Heart left ventricle (tissue), 16 donors: ENCODE results near the gene NRF1. TPM values are rescaled to one million over a fixed set of nuclear protein-coding genes. Genes with fewer than 3 reads are reported as not detected.

ENCODE experiments used
- ATAC-seq, 4 donors: fragments of 200-7000 bp; cut with Tn5 transposase; one replicate each; pipeline ENCODE4 v1.9.1; 2020 to 2022; ENCODE audit warnings: moderate library complexity in 4 of 4, mild to moderate bottlenecking in 3 of 4, moderate number of reproducible peaks in 1 of 4
- DNase-seq, 5 donors: peaks; one replicate each; pipeline ENCODE4 v3.0.0-alpha.2; 2020
- H3K27ac ChIP-seq, 12 donors: fragments of 200-600 bp; sonication (generic) in 4 of 12; one replicate each; pipeline versions ENCODE4 v1.5.0 to v1.8.0; 2016 to 2022; ENCODE audit warnings: mild to moderate bottlenecking in 2 of 12
- H3K27me3 ChIP-seq, 9 donors: fragments of 200-600 bp; sonication (generic) in 2 of 9; one replicate each; pipeline versions ENCODE4 v1.5.1 to v1.8.0; 2016 to 2022; ENCODE audit warnings: mild to moderate bottlenecking in 3 of 9
- H3K36me3 ChIP-seq, 9 donors: fragments of 200-600 bp; sonication (generic) in 2 of 9; one replicate each; pipeline versions ENCODE4 v1.5.0 to v1.8.0; 2018 to 2022; ENCODE audit warnings: mild to moderate bottlenecking in 2 of 9
- H3K4me1 ChIP-seq, 12 donors: fragments of 200-600 bp; sonication (generic) in 4 of 12; one replicate each; pipeline versions ENCODE4 v1.5.0 to v1.8.0; 2016 to 2022; ENCODE audit warnings: mild to moderate bottlenecking in 3 of 12
- H3K4me3 ChIP-seq, 12 donors: fragments of 200-600 bp; sonication (generic) in 4 of 12; one replicate each; pipeline versions ENCODE4 v1.5.0 to v1.8.0; 2017 to 2022; ENCODE audit warnings: mild to moderate bottlenecking in 9 of 12, moderate library complexity in 4 of 12
- H3K9me3 ChIP-seq, 12 donors: fragments of 200-600 bp; sonication (generic) in 4 of 12; one replicate each; pipeline versions ENCODE4 v1.5.0 to v1.8.0; 2016 to 2022; ENCODE audit warnings: mild to moderate bottlenecking in 1 of 12
- CTCF ChIP-seq, 12 donors: fragments of 200-600 bp; sonication (generic) in 4 of 12; IDR thresholded peaks; one replicate each; pipeline versions ENCODE4 v1.5.0 to v1.8.0; 2018 to 2022; ENCODE audit warnings: antibody characterized with exemption in 12 of 12, mild to moderate bottlenecking in 5 of 12
- POLR2A ChIP-seq, 2 donors: fragments of 450-650 bp; IDR thresholded peaks; one replicate each; pipeline ENCODE4 v1.6.1; 2017; ENCODE audit warnings: antibody characterized with exemption in 2 of 2, mild to moderate bottlenecking in 2 of 2, moderate library complexity in 2 of 2
- WGBS, 4 donors: extraction: QIAGEN DNeasy Blood & Tissue Kit in 2 of 4; methylation state at CpG; one replicate each; pipeline versions ENCODE4 v1.1.5 to v1.1.7; 2013 to 2018; 5-methylcytosine and 5-hydroxymethylcytosine counted together
- intact Hi-C, 10 donors: fragments of 100-400 bp; cut with DNase I; formaldehyde crosslinking; loops; one replicate each; pipeline versions ENCODE4 v1.11.1 to v1.14.2; 2022
- polyA plus RNA-seq, 2 donors: library from polyadenylated mRNA; stranded (reverse); fragments of 200-250 nt; gene quantifications; one replicate each; pipeline ENCODE4 v1.2.3, GENCODE V29; 2013
- total RNA-seq, 9 donors: library from RNA; depleted of rRNA in 2 of 9; stranded (reverse); fragments of >200 nt in 2 of 9; fragmentation: NEBNext Ultra II Directional in 3 of 9; extraction: Animal tissue kit (Norgen Biotek cat#: 25700) in 3 of 9; gene quantifications; one replicate each; pipeline versions ENCODE4 v1.1.0 to v1.2.4, GENCODE V29; 2016 to 2023
- donor health status: ischemic (EF 13 %, LVEDD 7.1; RV severe dilation, severe dysfunction).
- donor health status: healthy with polysubstance abuse.
- donor health status: DM: no; HTN: yes; CAD: no.
- donor health status: DM: no; HTN: no; CAD: no.
- donor health status: ischemic (EF 25% LVEDD 6.9; RV normal size, moderate dysfunction).
- donor health status: ischemic (EF 25% LVEDD 5.7; RV mildly dilated, moderate dysfunction).
- donor health status: healthy.
- donor health status: DM: yes; HTN: yes; CAD: no.
- donor health status: ischemic (EF 35%, LVEDD 5.7; RV mildly dilated, moderate dysfunction).
- donor health status: nonischemic (EF 11% LVEDD 7.7; RV severe dilation, severe dysfunction).
- donor health status: DM: yes; HTN: yes; CAD: no.
- donor health status: PGD.
- donor health status: ischemic (EF 29% LVEDD 5.4; RV normal size, mild dysfunction).
- donor health status: nonischemic (EF 23%, LVEDD 6.1; RV moderate dilation, normal function).

NRF1 gene
- total and polyA plus RNA-seq, 11 donors = 6.2 to 20.7 (median 11.9) TPM

GRCh38 chr7:129721068-129721467 lies 109.5 kb downstream of the NRF1 start:
- no peak for DNase-seq
- TF ChIP-seq POLR2A (IDR thresholded peaks at IDR 0.05) = no peak
- no peak for TF ChIP-seq CTCF (IDR thresholded peaks at IDR 0.05)
- no peak for ATAC-seq
- Histone ChIP-seq H3K4me3 (no peak overlapping the region), H3K9me3 (no peaks in the 10 kb centered on the region), H3K36me3 (peaks cover 0 to 96% (median 67%) of the 10 kb centered on the region in 9 donors), H3K27me3 (no peaks in the 10 kb centered on the region), H3K27ac (no peak overlapping the region), H3K4me1 (peaks cover 0 to 13% (median 0%) of the 10 kb centered on the region in 12 donors)
- 75 to 88% (median 80%) methylated on average over 1 of the region's 1 CpG for WGBS, 4 donors
- intact Hi-C loops = no loop called here

GRCh38 chr7:129723679-129724078 lies 112.2 kb downstream of the NRF1 start:
- ATAC-seq (no peak), DNase-seq (no peak)
- WGBS, 4 donors = 91 to 100% (median 99%) methylated on average over 1 of the region's 1 CpG
- Histone ChIP-seq H3K4me3 (no peak overlapping the region), H3K27me3 (no peaks in the 10 kb centered on the region), H3K4me1 (peaks cover 0 to 13% (median 0%) of the 10 kb centered on the region in 12 donors), H3K9me3 (no peaks in the 10 kb centered on the region), H3K27ac (no peak overlapping the region), H3K36me3 (peaks cover 0 to 97% (median 67%) of the 10 kb centered on the region in 9 donors)
- intact Hi-C loops = no loop called here
- TF ChIP-seq POLR2A (IDR thresholded peaks at IDR 0.05) (no peak), CTCF (IDR thresholded peaks at IDR 0.05) (no peak)

DNA sequence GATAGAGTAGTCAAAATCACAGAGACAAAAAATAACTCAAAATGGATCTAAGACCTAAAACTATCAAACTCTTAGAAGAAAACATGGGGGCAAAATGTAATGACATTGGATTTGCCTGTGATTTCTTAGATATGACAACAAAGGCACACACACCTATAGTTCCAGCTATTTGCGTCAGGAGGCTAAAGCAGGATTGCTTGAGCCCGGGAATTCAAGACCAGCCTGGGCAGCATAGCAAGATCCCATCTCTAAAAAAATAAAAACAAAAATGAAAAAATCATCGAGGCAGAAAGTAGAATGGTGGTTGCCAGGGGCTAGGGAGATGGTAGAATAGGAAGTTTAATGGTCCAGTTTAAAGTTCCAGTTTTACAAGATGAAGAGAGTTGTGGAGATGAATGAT lies 113.3 kb downstream of the NRF1 start:
- H3K36me3 ChIP-seq = peaks cover 0 to 96% (median 74%) of the 10 kb centered on the region in 9 donors
- peaks cover 0 to 11% (median 0%) of the 10 kb centered on the region in 12 donors for H3K4me1 ChIP-seq

GRCh38 chr7:129728875-129729467 lies 117.5 kb downstream of the NRF1 start:
- no peaks in the 10 kb centered on the region for H3K27me3 ChIP-seq
- ATAC-seq (peak in 2 of 4 donors; percentile 39 to 44), DNase-seq (no peak)
- H3K4me3 ChIP-seq = no peak overlapping the region
- no peak overlapping the region for H3K27ac ChIP-seq
- no peak for TF ChIP-seq CTCF (IDR thresholded peaks at IDR 0.05)
- TF ChIP-seq POLR2A (IDR thresholded peaks at IDR 0.05) = no peak
- peaks cover 0 to 8% (median 0%) of the 10 kb centered on the region in 12 donors for H3K4me1 ChIP-seq
- WGBS, 4 donors = 64 to 73% (median 68%) methylated on average over 5 of the region's 5 CpGs
- no peaks in the 10 kb centered on the region for H3K9me3 ChIP-seq
- intact Hi-C loops = no loop called here
- H3K36me3 ChIP-seq = peaks cover 0 to 98% (median 90%) of the 10 kb centered on the region in 9 donors

More for the DNA sequence above, 113.3 kb downstream of the NRF1 start:
- ATAC-seq = no peak
- intact Hi-C loops = no loop called here
- Histone ChIP-seq H3K9me3 (no peaks in the 10 kb centered on the region), H3K27me3 (no peaks in the 10 kb centered on the region), H3K4me3 (no peak overlapping the region), H3K27ac (no peak overlapping the region)
- DNase-seq = no peak
- TF ChIP-seq CTCF (IDR thresholded peaks at IDR 0.05) (no peak), POLR2A (IDR thresholded peaks at IDR 0.05) (no peak)
- 96 to 99% (median 97%) methylated on average over 3 of the region's 3 CpGs for WGBS, 4 donors
